GDM1 (cell line): ENCODE results near the gene SRGAP2.
"Not testable (repeated sequence)": the region's sequence is repeated elsewhere in the genome, so short reads cannot be mapped to it uniquely, and the experiment has no call there.

Experiments
- DNase-seq: peaks from one replicate; lab custom pipeline; 2025; lab: John Stamatoyannopoulos, UW

The SRGAP2 gene

GRCh38 chr1:206203364-206204158 is at the start of gene SRGAP2:
Gene SRGAP2, plus strand, starts transcription at chr1:206203541. Its CDS starts 2,430 bp downstream, at chr1:206205971.
- DNase-seq: peak; percentile 6

GRCh38 chr1:206167350-206168029 is 35.9 kb upstream of the SRGAP2 start:
- not testable (repeated sequence) for DNase-seq

GRCh38 chr1:206169794-206170193 is 33.5 kb upstream of the SRGAP2 start:
- DNase-seq: not testable (repeated sequence)

- not testable (repeated sequence) for DNase-seq
These were observed 30.1 kb upstream of the SRGAP2 start for GRCh38 chr1:206173110-206173719.

- DNase-seq: not testable (repeated sequence)
These were observed 29.0 kb upstream of the SRGAP2 start for GRCh38 chr1:206174182-206174868.

GRCh38 chr1:206175459-206176113 is 27.8 kb upstream of the SRGAP2 start:
- DNase-seq: not testable (repeated sequence)

- not testable (repeated sequence) for DNase-seq
These were observed 27.2 kb upstream of the SRGAP2 start for GRCh38 chr1:206176114-206176502.

GRCh38 chr1:206178061-206178989 is 25.0 kb upstream of the SRGAP2 start:
- DNase-seq: not testable (repeated sequence)

- not testable (repeated sequence) for DNase-seq
These were observed 23.7 kb upstream of the SRGAP2 start for GRCh38 chr1:206179666-206180065.

- DNase-seq: not testable (repeated sequence)
These were observed 20.7 kb upstream of the SRGAP2 start for GRCh38 chr1:206182368-206183317.

- DNase-seq: not testable (repeated sequence)
These were observed 19.6 kb upstream of the SRGAP2 start for GRCh38 chr1:206183788-206184187.

GRCh38 chr1:206185778-206186177 is 17.6 kb upstream of the SRGAP2 start:
- not testable (repeated sequence) for DNase-seq

GRCh38 chr1:206186826-206187225 is 16.5 kb upstream of the SRGAP2 start:
- DNase-seq: not testable (repeated sequence)

- DNase-seq: not testable (repeated sequence)
These were observed 8.2 kb upstream of the SRGAP2 start for GRCh38 chr1:206195182-206195581.

GRCh38 chr1:206196748-206197424 is 6.5 kb upstream of the SRGAP2 start:
- DNase-seq: not testable (repeated sequence)

GRCh38 chr1:206202789-206203363 is 465 bp upstream of the SRGAP2 start, which contains the start of gene FAM72A:
Gene FAM72A, minus strand, starts transcription at chr1:206202839. Its CDS starts 814 bp downstream, at chr1:206202025.
- peak; percentile 98 for DNase-seq

GRCh38 chr1:206204159-206204511 is 794 bp downstream of the SRGAP2 start:
- not testable (repeated sequence) for DNase-seq

GRCh38 chr1:206204871-206205270 is 1.5 kb downstream of the SRGAP2 start:
- not testable (repeated sequence) for DNase-seq
